Esophagus squamous epithelium (tissue), 5 donors: ENCODE measurements around the gene SERPINA12. TPM values are rescaled to one million over a fixed set of nuclear protein-coding genes. Genes with fewer than 3 reads are reported as not detected.

Experiments
- DNase-seq: peaks from one replicate; lab custom pipeline; 2025; lab: John Stamatoyannopoulos, UW
- H3K27ac ChIP-seq, 4 donors: fragments of 200-600 bp; sonication (generic); one replicate each; pipeline ENCODE4 v1.5.1; 2016 to 2019; ENCODE audit warnings: mild to moderate bottlenecking in 1 of 4
- H3K27me3 ChIP-seq, 4 donors: fragments of 200-600 bp; sonication (generic); 1 replicate in 3 of 4; 2 replicates in 1 of 4; pipeline versions ENCODE4 v1.5.1 to v1.6.0; 2017 to 2021; ENCODE audit warnings: antibody characterized with exemption in 1 of 4
- H3K36me3 ChIP-seq, 3 donors: fragments of 200-600 bp; sonication (generic); one replicate each; pipeline ENCODE4 v1.5.1; 2016 to 2019
- H3K4me1 ChIP-seq, 3 donors: fragments of 200-600 bp; sonication (generic); one replicate each; pipeline ENCODE4 v1.5.1; 2017 to 2019
- H3K4me3 ChIP-seq, 4 donors: fragments of 200-600 bp; sonication (generic); 1 replicate in 3 of 4; 2 replicates in 1 of 4; pipeline ENCODE4 v1.5.1; 2016 to 2019; ENCODE audit warnings: mild to moderate bottlenecking in 2 of 4, moderate library complexity in 1 of 4
- H3K9me3 ChIP-seq, 3 donors: fragments of 200-600 bp; sonication (generic); one replicate each; pipeline ENCODE4 v1.5.1; 2016 to 2019
- CTCF ChIP-seq, 6 experiments: fragments of 450-650 bp in 4 of 6; fragments of 200-600 bp in 2 of 6; sonication (generic) in 2 of 6; IDR thresholded peaks; one replicate each; pipeline ENCODE4 v1.5.1; 2016 to 2019; ENCODE audit warnings: antibody characterized with exemption in 6 of 6, mild to moderate bottlenecking in 4 of 6, moderate library complexity in 4 of 6
- POLR2A ChIP-seq, 4 donors: fragments of 450-650 bp; IDR thresholded peaks; one replicate each; pipeline ENCODE4 v1.6.1; 2017; ENCODE audit warnings: antibody characterized with exemption in 4 of 4, mild to moderate bottlenecking in 4 of 4, moderate library complexity in 3 of 4
- WGBS, 2 donors: methylation state at CpG; one replicate each; pipeline ENCODE4 v1.1.5; 2018; 5-methylcytosine and 5-hydroxymethylcytosine counted together
- intact Hi-C: fragments of 100-400 bp; cut with DNase I; formaldehyde crosslinking; loops from one replicate; pipeline ENCODE4 v1.15.0; 2022
- total RNA-seq, 4 donors: library from RNA; depleted of rRNA; stranded (reverse); fragments of >200 nt; gene quantifications; one replicate each; pipeline ENCODE4 v1.1.0, GENCODE V29; 2016
- donor health status: DM: yes; HTN: yes; CAD: no.

The SERPINA12 gene
- not detected for total RNA-seq

GRCh38 chr14:94509356-94509755 lies at the start of gene SERPINA12:
TSS of gene SERPINA12 (minus strand) at chr14:94509469. CDS start at chr14:94498397, 11,072 bp downstream.
- no peak for DNase-seq
- 72 to 75% methylated on average over 3 of the region's 3 CpGs for WGBS, 2 donors
- intact Hi-C loops, result no loop called here
- Histone ChIP-seq H3K4me3 (no peak within 1 kb of the TSS), H3K27ac (no peak within 1 kb of the TSS), H3K36me3 (no peaks in the 10 kb centered on the region), H3K9me3 (no peaks in the 10 kb centered on the region), H3K4me1 (no peaks in the 10 kb centered on the region), H3K27me3 (no peaks in the 10 kb centered on the region)
- TF ChIP-seq CTCF (IDR thresholded peaks at IDR 0.05) (no peak), POLR2A (IDR thresholded peaks at IDR 0.05) (no peak)

DNA sequence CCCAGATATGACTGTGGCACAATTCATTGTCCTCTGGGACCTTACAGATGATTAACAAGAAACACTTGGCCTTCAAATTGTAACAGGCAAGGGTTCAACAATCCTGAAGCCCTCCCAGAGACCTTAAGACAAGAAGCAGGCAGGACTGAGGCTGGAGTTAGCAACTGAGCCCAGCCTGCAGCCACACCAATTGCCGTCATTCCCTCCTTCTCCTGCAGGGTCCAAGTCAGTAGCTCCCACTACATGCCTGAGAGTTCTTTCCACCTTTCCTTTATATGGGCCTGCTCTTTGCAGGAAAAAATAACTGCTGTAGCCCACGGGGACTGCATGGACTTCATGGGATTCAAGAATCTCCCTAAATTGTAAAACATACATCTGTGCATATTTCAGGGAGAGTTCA lies 49.6 kb upstream of the SERPINA12 start:
- H3K36me3 ChIP-seq, result no peaks in the 10 kb centered on the region
- no peak overlapping the region for H3K4me3 ChIP-seq
- intact Hi-C loops, result no loop called here
- TF ChIP-seq CTCF (IDR thresholded peaks at IDR 0.05) (no peak), POLR2A (IDR thresholded peaks at IDR 0.05) (no peak)
- H3K27me3 ChIP-seq, result peaks cover 0 to 11% (median 0%) of the 10 kb centered on the region in 4 donors
- peaks cover 0 to 12% (median 0%) of the 10 kb centered on the region in 3 donors for H3K9me3 ChIP-seq
- no peaks in the 10 kb centered on the region for H3K4me1 ChIP-seq
- WGBS, 2 donors, result 69 to 93% methylated on average over 2 of the region's 2 CpGs
- H3K27ac ChIP-seq, result no peak overlapping the region
- no peak for DNase-seq

GRCh38 chr14:94557327-94557726 lies 48.1 kb upstream of the SERPINA12 start:
- TF ChIP-seq POLR2A (IDR thresholded peaks at IDR 0.05) (no peak), CTCF (IDR thresholded peaks at IDR 0.05) (no peak)
- H3K27me3 ChIP-seq, result peaks cover 0 to 11% (median 0%) of the 10 kb centered on the region in 4 donors
- peaks cover 0 to 12% (median 0%) of the 10 kb centered on the region in 3 donors for H3K9me3 ChIP-seq
- no peak overlapping the region for H3K27ac ChIP-seq
- H3K36me3 ChIP-seq, result no peaks in the 10 kb centered on the region
- H3K4me3 ChIP-seq, result no peak overlapping the region
- 80 to 91% methylated on average over 1 of the region's 1 CpG for WGBS, 2 donors
- intact Hi-C loops, result no loop called here
- H3K4me1 ChIP-seq, result no peaks in the 10 kb centered on the region
- DNase-seq, result no peak

GRCh38 chr14:94555991-94556390 lies 46.7 kb upstream of the SERPINA12 start:
- no peaks in the 10 kb centered on the region for H3K4me1 ChIP-seq
- H3K27ac ChIP-seq, result no peak overlapping the region
- TF ChIP-seq POLR2A (IDR thresholded peaks at IDR 0.05) (no peak), CTCF (IDR thresholded peaks at IDR 0.05) (no peak)
- WGBS, 2 donors, result 85 to 87% methylated on average over 8 to 9 of the region's 9 CpGs
- no peaks in the 10 kb centered on the region for H3K36me3 ChIP-seq
- DNase-seq, result no peak
- H3K27me3 ChIP-seq, result peaks cover 0 to 8% (median 0%) of the 10 kb centered on the region in 4 donors
- peaks cover 0 to 12% (median 0%) of the 10 kb centered on the region in 3 donors for H3K9me3 ChIP-seq
- intact Hi-C loops, result no loop called here
- no peak overlapping the region for H3K4me3 ChIP-seq

- no peaks in the 10 kb centered on the region for H3K4me1 ChIP-seq
- H3K27ac ChIP-seq, result no peak overlapping the region
- peaks cover 0 to 27% (median 0%) of the 10 kb centered on the region in 4 donors for H3K27me3 ChIP-seq
- H3K4me3 ChIP-seq, result no peak overlapping the region
- intact Hi-C loops, result no loop called here
- no peak for DNase-seq
- 56 to 71% methylated on average over 8 of the region's 8 CpGs for WGBS, 2 donors
- no peak for TF ChIP-seq POLR2A (IDR thresholded peaks at IDR 0.05)
- TF ChIP-seq CTCF (IDR thresholded peaks at IDR 0.05), result no peak
- H3K9me3 ChIP-seq, result peaks cover 0 to 19% (median 0%) of the 10 kb centered on the region in 3 donors
- H3K36me3 ChIP-seq, result no peaks in the 10 kb centered on the region
These were observed 40.8 kb upstream of the SERPINA12 start for GRCh38 chr14:94550041-94550440.
